Calu3 (cell line): ENCODE measurements around the gene SCARB1. TPM values are rescaled to one million over a fixed set of nuclear protein-coding genes. Genes with fewer than 3 reads are reported as not detected.

Source experiments
- BruUV-seq: library from RNA; stranded (reverse); fragments of 400-500 nt; replicated peaks from 2 replicates; lab custom pipeline; 2021; lab: Mats Ljungman, UMichigan
- CTCF ChIA-PET: fragments of 300-600 bp; sonication (Branson Sonifier 250); formaldehyde crosslinking; loops from one replicate; lab custom pipeline; 2022; ENCODE audit warnings: antibody characterized with exemption; lab: Charles Lee
- DNase-seq: peaks from one replicate; pipeline ENCODE4 v3.0.0; 2022
- H3K27ac Mint-ChIP-seq: one replicate; pipeline ENCODE4 v1.8.0; 2022; ENCODE audit warnings: mixed read lengths; ENCODE audit not compliant: unreplicated experiment
- H3K27me3 Mint-ChIP-seq: one replicate; pipeline ENCODE4 v1.8.0; 2022; ENCODE audit warnings: mixed read lengths; ENCODE audit not compliant: unreplicated experiment
- H3K36me3 Mint-ChIP-seq: one replicate; pipeline ENCODE4 v1.8.0; 2022; ENCODE audit warnings: mild to moderate bottlenecking, moderate library complexity, mixed read lengths; ENCODE audit not compliant: insufficient read depth, unreplicated experiment
- H3K4me1 Mint-ChIP-seq: one replicate; pipeline ENCODE4 v1.8.0; 2022; ENCODE audit warnings: mild to moderate bottlenecking, low read depth, mixed read lengths; ENCODE audit not compliant: unreplicated experiment
- H3K4me3 Mint-ChIP-seq: one replicate; pipeline ENCODE4 v1.8.0; 2022; ENCODE audit warnings: mild to moderate bottlenecking, low read depth, moderate library complexity, mixed read lengths; ENCODE audit not compliant: unreplicated experiment
- H3K9me3 Mint-ChIP-seq: one replicate; pipeline ENCODE4 v1.8.0; 2022; ENCODE audit warnings: low read depth, mixed read lengths; ENCODE audit not compliant: unreplicated experiment
- intact Hi-C: fragments of 100-400 bp; cut with micrococcal nuclease; formaldehyde crosslinking; loops from one replicate; pipeline ENCODE4 v1.10.0; 2022; ENCODE audit not compliant: unreplicated experiment
- total RNA-seq: library from RNA; stranded (reverse); gene quantifications from 2 replicates; pipeline ENCODE4 v1.2.3, GENCODE V29; 2022
- TF ChIP-seq, protein P1 (sequence below): fragments of 200-600 bp; IDR thresholded peaks from one replicate; pipeline ENCODE4 v1.8.0; 2022; ENCODE audit warnings: antibody characterized with exemption; ENCODE audit not compliant: unreplicated experiment

The SCARB1 gene
- total RNA-seq, 1 experiment from 2014 or later, result 51.6 TPM

DNA sequence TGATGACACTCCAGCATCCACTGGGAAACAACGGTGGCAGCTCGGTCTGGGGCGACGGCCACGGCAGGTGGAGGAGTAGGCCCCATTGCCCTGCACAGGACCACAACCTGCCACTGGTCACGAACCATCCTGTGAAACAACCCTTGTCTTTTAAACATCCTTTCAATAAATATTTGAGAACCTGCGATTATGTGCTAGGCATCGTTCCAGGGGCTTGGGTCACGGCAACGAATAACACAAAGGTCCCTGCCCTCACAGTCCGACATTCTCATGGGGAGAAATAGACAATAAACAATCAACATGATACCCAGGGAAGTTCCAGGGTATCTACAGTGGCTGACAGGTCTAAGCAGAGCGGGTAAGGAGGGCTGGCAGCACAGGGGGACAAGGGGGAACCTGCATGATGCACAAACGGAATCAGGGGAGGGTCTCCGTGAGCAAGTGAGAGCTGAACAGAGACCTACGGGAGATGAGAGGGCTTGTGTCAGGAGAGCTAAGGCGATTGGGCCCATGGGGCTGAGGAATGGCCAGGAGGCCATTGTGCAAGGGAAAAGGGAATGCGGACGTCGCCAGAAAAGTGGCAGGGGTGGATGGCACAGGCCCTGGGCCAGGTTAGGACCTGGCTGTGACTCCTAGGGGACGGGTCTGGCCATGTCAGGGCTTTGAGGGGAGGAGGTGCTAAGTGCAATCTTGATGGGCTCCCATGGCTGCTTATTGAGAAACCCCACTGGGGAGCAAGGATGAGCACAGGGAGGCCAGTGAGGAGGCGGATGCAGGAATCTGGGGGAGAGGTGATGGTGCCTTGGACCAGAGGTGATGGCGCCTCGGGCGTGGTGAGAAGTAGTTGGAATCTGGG is 9.7 kb downstream of the SCARB1 start:
- H3K27ac Mint-ChIP-seq, result no peak overlapping the region
- no peaks in the 10 kb centered on the region for H3K27me3 Mint-ChIP-seq
- no peak overlapping the region for H3K4me3 Mint-ChIP-seq
- DNase-seq, result no peak
- H3K4me1 Mint-ChIP-seq, result peaks cover 35% of the 10 kb centered on the region
- CTCF ChIA-PET, result no interaction called here
- BruUV-seq, result no TSS peak
- H3K9me3 Mint-ChIP-seq, result no peaks in the 10 kb centered on the region
- TF ChIP-seq, protein P1, sequence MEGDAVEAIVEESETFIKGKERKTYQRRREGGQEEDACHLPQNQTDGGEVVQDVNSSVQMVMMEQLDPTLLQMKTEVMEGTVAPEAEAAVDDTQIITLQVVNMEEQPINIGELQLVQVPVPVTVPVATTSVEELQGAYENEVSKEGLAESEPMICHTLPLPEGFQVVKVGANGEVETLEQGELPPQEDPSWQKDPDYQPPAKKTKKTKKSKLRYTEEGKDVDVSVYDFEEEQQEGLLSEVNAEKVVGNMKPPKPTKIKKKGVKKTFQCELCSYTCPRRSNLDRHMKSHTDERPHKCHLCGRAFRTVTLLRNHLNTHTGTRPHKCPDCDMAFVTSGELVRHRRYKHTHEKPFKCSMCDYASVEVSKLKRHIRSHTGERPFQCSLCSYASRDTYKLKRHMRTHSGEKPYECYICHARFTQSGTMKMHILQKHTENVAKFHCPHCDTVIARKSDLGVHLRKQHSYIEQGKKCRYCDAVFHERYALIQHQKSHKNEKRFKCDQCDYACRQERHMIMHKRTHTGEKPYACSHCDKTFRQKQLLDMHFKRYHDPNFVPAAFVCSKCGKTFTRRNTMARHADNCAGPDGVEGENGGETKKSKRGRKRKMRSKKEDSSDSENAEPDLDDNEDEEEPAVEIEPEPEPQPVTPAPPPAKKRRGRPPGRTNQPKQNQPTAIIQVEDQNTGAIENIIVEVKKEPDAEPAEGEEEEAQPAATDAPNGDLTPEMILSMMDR, result no peak
- H3K36me3 Mint-ChIP-seq, result peaks cover 18% of the 10 kb centered on the region
- intact Hi-C loops, result no loop called here

DNA sequence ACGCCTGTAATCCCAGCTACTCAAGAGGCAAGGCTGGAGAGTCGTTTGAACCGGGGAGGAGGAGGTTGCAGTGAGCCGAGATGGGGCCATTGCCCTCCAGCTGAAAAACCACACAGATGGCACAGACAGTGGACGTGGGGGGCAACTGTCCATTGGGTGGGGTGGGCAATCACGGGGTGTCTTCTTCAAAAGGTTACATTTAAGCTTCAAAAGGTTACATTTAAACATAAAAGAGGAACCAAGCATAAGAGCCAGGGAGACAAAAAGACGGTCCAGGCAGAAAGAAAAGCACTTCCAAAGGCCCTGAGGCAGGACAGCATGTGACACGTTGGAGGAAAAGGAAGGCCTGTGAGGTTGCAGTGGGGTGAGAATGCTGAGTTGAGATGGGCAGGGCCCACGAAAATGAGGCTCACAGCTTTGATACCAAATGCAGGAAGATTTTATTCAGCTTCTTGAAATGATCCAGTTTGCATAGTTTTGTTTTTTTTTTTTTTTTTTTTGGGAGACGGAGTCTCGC is 10.7 kb downstream of the SCARB1 start:
- Mint-ChIP-seq H3K9me3 (no peaks in the 10 kb centered on the region), H3K27me3 (no peaks in the 10 kb centered on the region), H3K36me3 (peaks cover 18% of the 10 kb centered on the region), H3K4me1 (peaks cover 35% of the 10 kb centered on the region), H3K4me3 (no peak overlapping the region), H3K27ac (no peak overlapping the region)
- CTCF ChIA-PET, result no interaction called here
- no TSS peak for BruUV-seq
- TF ChIP-seq, protein P1, result no peak
- intact Hi-C loops, result no loop called here
- no peak for DNase-seq

DNA sequence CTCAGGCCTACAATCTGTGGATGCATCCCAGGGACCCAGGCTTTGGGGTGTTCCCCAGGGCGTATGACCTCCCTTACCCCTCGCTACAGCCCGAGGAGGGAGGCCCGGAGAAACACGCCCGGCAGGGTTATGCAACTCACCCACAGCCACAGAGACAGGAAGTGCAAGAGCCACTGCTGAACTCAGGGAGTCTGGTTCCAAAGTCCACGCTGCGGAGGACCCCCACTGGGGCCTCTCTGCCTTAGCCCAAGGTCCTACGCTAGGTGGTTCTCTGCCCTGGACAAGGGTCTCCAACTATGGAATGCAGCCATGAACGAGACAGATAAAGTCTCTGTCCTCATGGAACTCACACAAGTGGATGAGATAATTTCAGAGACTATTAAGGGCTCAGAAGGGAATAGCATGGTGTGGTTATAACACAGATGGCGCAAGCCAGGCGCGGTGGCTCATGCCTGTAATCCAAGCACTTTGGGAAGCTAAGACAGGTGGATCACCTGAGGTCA is 11.3 kb downstream of the SCARB1 start:
- Mint-ChIP-seq H3K4me1 (peaks cover 35% of the 10 kb centered on the region), H3K4me3 (peak overlapping the region; percentile 26), H3K36me3 (peaks cover 18% of the 10 kb centered on the region), H3K9me3 (no peaks in the 10 kb centered on the region), H3K27ac (no peak overlapping the region), H3K27me3 (no peaks in the 10 kb centered on the region)
- intact Hi-C loops, result no loop called here
- peak; percentile 53 for DNase-seq
- CTCF ChIA-PET, result no interaction called here
- BruUV-seq, result no TSS peak
- TF ChIP-seq, protein P1, result no peak

DNA sequence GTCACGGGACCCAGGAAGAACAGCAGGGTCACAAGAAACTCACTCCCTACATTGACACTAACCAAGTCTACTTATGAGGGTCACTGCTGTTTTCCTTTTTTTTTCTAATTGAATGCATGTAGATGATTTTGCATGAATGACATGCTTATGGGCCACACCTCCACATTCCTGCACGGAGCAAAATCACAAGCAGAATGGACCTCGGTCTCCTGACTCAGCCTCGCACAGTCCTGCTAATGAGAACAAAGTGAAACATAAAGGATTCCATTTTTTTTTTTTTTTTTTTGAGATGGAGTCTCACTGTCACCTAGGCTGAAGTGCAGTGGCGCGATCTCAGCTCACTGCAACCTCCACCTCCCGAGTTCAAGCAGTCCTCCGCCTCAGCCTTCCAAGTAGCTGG is 12.3 kb downstream of the SCARB1 start:
- CTCF ChIA-PET, result interaction anchor here (0.7 kb wide), 2 partner anchors 18 to 60 kb away, joined by 3 to 7 read pairs; no protein-coding TSS in a partner anchor
- peaks cover 42% of the 10 kb centered on the region for H3K4me1 Mint-ChIP-seq
- no peak overlapping the region for H3K27ac Mint-ChIP-seq

More for the DNA sequence above, 12.3 kb downstream of the SCARB1 start:
- no peaks in the 10 kb centered on the region for H3K9me3 Mint-ChIP-seq
- DNase-seq, result no peak
- TF ChIP-seq, protein P1, result no peak
- no peak overlapping the region for H3K4me3 Mint-ChIP-seq
- intact Hi-C loops, result no loop called here
- H3K27me3 Mint-ChIP-seq, result no peaks in the 10 kb centered on the region
- peaks cover 18% of the 10 kb centered on the region for H3K36me3 Mint-ChIP-seq
- no TSS peak for BruUV-seq
